Upper lobe of left lung (tissue), 4 donors: ENCODE results near the gene SDHA.

Experiments used
- POLR2AphosphoS5 ChIP-seq, 2 donors: sonication (generic); formaldehyde crosslinking; IDR thresholded peaks; one replicate each; pipeline ENCODE4 v1.5.1; 2017; ENCODE audit warnings: antibody characterized with exemption in 2 of 2
- TF ChIP-seq, protein P1 (sequence below), 6 experiments: fragments of 450-650 bp in 4 of 6; fragments of 200-600 bp in 2 of 6; sonication (generic) in 2 of 6; IDR thresholded peaks; one replicate each; pipeline ENCODE4 v1.5.1; 2016 to 2019; ENCODE audit warnings: antibody characterized with exemption in 6 of 6

DNA sequence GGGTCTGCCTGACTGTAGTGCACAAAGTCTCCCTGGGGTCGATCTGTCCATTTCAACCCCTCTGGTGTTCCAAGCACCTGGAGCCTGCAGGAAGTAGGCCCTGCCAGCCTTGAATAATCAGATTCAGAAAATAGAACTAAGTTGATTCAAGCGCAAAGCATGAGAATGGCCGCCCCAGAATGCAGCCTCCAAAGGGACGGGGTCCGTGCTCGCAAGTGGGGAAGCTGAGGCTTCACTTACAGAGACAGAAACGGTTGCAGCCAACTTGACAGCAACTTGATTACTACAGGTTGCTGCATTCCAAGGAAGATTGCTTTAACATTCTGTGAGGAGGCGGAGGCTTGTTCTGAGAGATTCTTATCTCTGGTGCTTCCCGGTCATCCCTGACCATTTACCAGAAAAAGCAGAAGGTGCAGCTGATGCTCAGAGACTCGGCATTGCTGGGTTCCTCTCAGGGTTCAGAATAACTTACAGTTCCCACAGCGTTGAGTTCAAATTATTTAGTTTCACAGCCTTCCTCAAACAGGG, 41.8 kb upstream of the SDHA start:
- TF ChIP-seq POLR2AphosphoS5 (IDR thresholded peaks at IDR 0.05) = no peak
- TF ChIP-seq, protein P1, sequence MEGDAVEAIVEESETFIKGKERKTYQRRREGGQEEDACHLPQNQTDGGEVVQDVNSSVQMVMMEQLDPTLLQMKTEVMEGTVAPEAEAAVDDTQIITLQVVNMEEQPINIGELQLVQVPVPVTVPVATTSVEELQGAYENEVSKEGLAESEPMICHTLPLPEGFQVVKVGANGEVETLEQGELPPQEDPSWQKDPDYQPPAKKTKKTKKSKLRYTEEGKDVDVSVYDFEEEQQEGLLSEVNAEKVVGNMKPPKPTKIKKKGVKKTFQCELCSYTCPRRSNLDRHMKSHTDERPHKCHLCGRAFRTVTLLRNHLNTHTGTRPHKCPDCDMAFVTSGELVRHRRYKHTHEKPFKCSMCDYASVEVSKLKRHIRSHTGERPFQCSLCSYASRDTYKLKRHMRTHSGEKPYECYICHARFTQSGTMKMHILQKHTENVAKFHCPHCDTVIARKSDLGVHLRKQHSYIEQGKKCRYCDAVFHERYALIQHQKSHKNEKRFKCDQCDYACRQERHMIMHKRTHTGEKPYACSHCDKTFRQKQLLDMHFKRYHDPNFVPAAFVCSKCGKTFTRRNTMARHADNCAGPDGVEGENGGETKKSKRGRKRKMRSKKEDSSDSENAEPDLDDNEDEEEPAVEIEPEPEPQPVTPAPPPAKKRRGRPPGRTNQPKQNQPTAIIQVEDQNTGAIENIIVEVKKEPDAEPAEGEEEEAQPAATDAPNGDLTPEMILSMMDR (IDR thresholded peaks at IDR 0.05) = no peak
